Measurements from ENCODE around the gene GLG1.

Gene GLG1

GRCh38 chr16:74603848-74604247 lies 3.1 kb downstream of the GLG1 start:
- no peak for DNase-seq (ENCODE audit: low read depth)
- no peak overlapping the region for H3K4me3 ChIP-seq (ENCODE audit: low read depth, low read length)
- no peak for TF ChIP-seq CTCF (IDR thresholded peaks at IDR 0.05; ENCODE audit: control insufficient read depth, extremely low read depth, insufficient read depth)

- DNase-seq (ENCODE audit: low read depth) = no peak
- TF ChIP-seq CTCF (IDR thresholded peaks at IDR 0.05; ENCODE audit: control insufficient read depth, extremely low read depth, insufficient read depth) = no peak
- no peak overlapping the region for H3K4me3 ChIP-seq (ENCODE audit: low read depth, low read length)
These were observed 5.6 kb downstream of the GLG1 start for GRCh38 chr16:74601126-74601871.

- TF ChIP-seq CTCF (IDR thresholded peaks at IDR 0.05; ENCODE audit: control insufficient read depth, extremely low read depth, insufficient read depth) = no peak
- no peak overlapping the region for H3K4me3 ChIP-seq (ENCODE audit: low read depth, low read length)
- DNase-seq (ENCODE audit: low read depth) = no peak
These were observed 10.3 kb downstream of the GLG1 start for GRCh38 chr16:74596586-74596985.

- DNase-seq (ENCODE audit: low read depth) = no peak
- no peak for TF ChIP-seq CTCF (IDR thresholded peaks at IDR 0.05; ENCODE audit: control insufficient read depth, extremely low read depth, insufficient read depth)
These were observed 14.1 kb downstream of the GLG1 start for GRCh38 chr16:74592847-74593246.

GRCh38 chr16:74591876-74592650 lies 14.9 kb downstream of the GLG1 start:
- DNase-seq (ENCODE audit: low read depth) = no peak
- TF ChIP-seq CTCF (IDR thresholded peaks at IDR 0.05; ENCODE audit: control insufficient read depth, extremely low read depth, insufficient read depth) = no peak
- no peak overlapping the region for H3K4me3 ChIP-seq (ENCODE audit: low read depth, low read length)

More at GRCh38 chr16:74592847-74593246, 14.1 kb downstream of the GLG1 start:
- no peak overlapping the region for H3K4me3 ChIP-seq (ENCODE audit: low read depth, low read length)

- no peak overlapping the region for H3K4me3 ChIP-seq (ENCODE audit: low read depth, low read length)
- no peak for TF ChIP-seq CTCF (IDR thresholded peaks at IDR 0.05; ENCODE audit: control insufficient read depth, extremely low read depth, insufficient read depth)
- DNase-seq (ENCODE audit: low read depth) = no peak
These were observed 20.0 kb downstream of the GLG1 start for GRCh38 chr16:74586948-74587347.

Data from LNCaP clone FGC (cell line).